GM06990 (cell line): ENCODE data around the gene KIF21B.
"Not testable (repeated sequence)": the region's sequence is repeated elsewhere in the genome, so short reads cannot be mapped to it uniquely, and the experiment has no call there.

ENCODE experiments used
- DNase-seq: peaks from one replicate; pipeline ENCODE4 v3.0.0-alpha.2; 2011; ENCODE audit not compliant: insufficient read length; ENCODE audit errors: extremely low read depth
- H3K27me3 ChIP-seq: replicated peaks from 2 replicates; pipeline ENCODE4 v1.6.0; 2011; ENCODE audit warnings: low read length; ENCODE audit not compliant: control insufficient read depth, insufficient read depth
- H3K36me3 ChIP-seq: 2 replicates; pipeline ENCODE4 v1.5.1; 2011; ENCODE audit warnings: low read length; ENCODE audit not compliant: control insufficient read depth, insufficient read depth
- H3K4me3 ChIP-seq: replicated peaks from 2 replicates; pipeline ENCODE4 v1.5.1; 2011; ENCODE audit warnings: low read depth, mild to moderate bottlenecking, control low read depth, low read length
- CTCF ChIP-seq: IDR thresholded peaks from 2 replicates; pipeline ENCODE4 v1.5.1; 2011; ENCODE audit warnings: low read length, control low read depth, mild to moderate bottlenecking, inconsistent platforms; ENCODE audit not compliant: insufficient read depth, poor library complexity, severe bottlenecking

The KIF21B gene

GRCh38 chr1:200963076-200963475 lies 60.4 kb downstream of the KIF21B start:
- Histone ChIP-seq H3K36me3 (no peaks in the 10 kb centered on the region; the same call in 1 of the 2 replicates), H3K4me3 (no peak overlapping the region), H3K27me3 (no peaks in the 10 kb centered on the region)
- no peak for DNase-seq
- no peak for TF ChIP-seq CTCF

GRCh38 chr1:200962631-200963030 lies 60.9 kb downstream of the KIF21B start:
- no peak for TF ChIP-seq CTCF
- H3K4me3 ChIP-seq = no peak overlapping the region
- DNase-seq = no peak
- H3K36me3 ChIP-seq = no peaks in the 10 kb centered on the region
- no peaks in the 10 kb centered on the region for H3K27me3 ChIP-seq

DNA sequence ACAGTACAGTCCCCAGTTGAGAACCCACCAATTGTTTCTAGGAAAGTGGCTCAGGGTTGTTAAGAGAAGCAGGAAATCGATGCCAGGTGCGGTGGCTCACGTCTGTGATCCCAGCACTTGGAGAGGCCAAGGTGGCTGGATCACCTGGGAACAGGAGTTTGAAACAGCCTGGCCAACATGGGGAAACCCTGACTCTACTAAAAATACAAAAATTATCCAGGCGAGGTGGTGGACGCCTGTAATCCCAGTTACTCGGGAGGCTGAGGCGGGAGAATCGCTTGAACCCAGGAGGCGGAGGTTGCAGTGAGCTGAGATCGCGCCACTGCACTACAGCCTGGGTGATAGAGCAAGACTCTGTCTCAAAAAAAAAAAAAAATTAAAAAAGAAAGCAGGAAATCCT lies 61.4 kb downstream of the KIF21B start:
- not testable (repeated sequence) for H3K27me3 ChIP-seq, H3K36me3 ChIP-seq, H3K4me3 ChIP-seq, DNase-seq

- H3K36me3 ChIP-seq = no peaks in the 10 kb centered on the region
- no peaks in the 10 kb centered on the region for H3K27me3 ChIP-seq
- no peak overlapping the region for H3K4me3 ChIP-seq
- no peak for DNase-seq
- no peak for TF ChIP-seq CTCF
Observed at GRCh38 chr1:200960948-200961340, 62.6 kb downstream of the KIF21B start.

DNA sequence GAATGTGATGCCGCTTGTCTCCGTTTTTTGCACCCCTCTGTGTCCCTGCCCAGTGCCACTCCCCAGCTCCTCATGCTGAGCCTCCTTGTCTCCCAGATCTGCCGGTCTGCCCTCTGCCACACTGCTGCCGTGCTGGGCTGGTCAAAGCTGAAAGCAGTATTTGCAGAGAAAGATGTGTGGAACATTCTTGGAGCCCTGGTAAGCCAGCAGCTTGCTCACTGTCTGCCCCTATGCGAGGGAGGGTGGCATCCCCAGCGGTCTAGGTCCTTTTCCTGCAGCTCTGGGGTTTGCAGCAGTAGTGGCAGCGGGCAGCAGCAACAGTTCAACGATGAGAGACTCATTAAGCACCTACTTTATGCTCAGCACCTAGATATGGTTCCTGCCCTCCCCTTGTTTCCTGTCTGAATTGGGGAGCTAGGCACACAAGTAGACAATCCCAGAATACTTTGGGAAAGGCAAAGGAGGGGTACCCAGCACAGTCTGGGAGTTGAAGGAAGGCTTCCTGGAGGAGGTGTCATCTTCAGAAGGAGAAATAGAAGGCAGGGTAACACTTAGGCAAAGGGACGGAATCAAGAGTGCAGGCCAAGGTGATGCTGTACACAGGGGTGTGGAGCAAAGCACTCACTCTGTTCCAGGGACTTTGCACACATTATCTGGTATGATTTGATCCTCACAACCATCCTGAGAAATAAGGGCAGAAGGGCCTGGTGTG lies 63.1 kb downstream of the KIF21B start:
- no peak for TF ChIP-seq CTCF
- Histone ChIP-seq H3K36me3 (no peaks in the 10 kb centered on the region), H3K4me3 (no peak overlapping the region), H3K27me3 (no peaks in the 10 kb centered on the region)
- no peak for DNase-seq

DNA sequence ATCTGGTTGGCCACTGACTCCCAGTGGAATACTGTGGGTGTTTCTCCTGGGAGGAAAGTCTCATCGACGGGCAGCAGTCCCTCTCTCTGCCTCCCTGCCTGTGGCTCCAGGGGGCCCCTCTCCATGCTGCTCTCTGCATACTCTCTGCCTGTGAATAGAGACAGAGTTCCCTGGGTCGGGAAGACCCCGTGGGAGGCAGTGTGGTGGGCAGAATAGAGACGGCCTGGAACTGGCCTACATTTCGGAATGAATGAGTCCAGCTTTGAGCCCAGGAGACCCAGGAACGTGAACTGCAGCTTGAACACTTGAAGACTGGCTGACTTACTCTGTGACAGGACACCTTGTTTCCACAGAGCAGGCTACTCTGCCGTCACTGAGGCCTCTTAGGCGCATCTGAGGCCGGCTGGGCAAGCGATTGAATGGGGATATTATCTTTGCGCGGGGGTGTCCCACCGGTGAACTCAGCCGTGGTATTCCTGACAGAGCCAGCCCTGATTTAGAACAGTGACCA lies 64.0 kb downstream of the KIF21B start:
- no peak overlapping the region for H3K4me3 ChIP-seq
- no peak for TF ChIP-seq CTCF
- no peaks in the 10 kb centered on the region for H3K36me3 ChIP-seq
- no peaks in the 10 kb centered on the region for H3K27me3 ChIP-seq
- no peak for DNase-seq
